HG03064 (cell line): ENCODE data around the gene BCAS3.

Experiments used
- ATAC-seq: cut with Tn5 transposase; IDR thresholded peaks from one replicate; pipeline ENCODE4 v1.9.1; 2021; ENCODE audit warnings: low read depth; ENCODE audit not compliant: unreplicated experiment

Gene BCAS3

DNA sequence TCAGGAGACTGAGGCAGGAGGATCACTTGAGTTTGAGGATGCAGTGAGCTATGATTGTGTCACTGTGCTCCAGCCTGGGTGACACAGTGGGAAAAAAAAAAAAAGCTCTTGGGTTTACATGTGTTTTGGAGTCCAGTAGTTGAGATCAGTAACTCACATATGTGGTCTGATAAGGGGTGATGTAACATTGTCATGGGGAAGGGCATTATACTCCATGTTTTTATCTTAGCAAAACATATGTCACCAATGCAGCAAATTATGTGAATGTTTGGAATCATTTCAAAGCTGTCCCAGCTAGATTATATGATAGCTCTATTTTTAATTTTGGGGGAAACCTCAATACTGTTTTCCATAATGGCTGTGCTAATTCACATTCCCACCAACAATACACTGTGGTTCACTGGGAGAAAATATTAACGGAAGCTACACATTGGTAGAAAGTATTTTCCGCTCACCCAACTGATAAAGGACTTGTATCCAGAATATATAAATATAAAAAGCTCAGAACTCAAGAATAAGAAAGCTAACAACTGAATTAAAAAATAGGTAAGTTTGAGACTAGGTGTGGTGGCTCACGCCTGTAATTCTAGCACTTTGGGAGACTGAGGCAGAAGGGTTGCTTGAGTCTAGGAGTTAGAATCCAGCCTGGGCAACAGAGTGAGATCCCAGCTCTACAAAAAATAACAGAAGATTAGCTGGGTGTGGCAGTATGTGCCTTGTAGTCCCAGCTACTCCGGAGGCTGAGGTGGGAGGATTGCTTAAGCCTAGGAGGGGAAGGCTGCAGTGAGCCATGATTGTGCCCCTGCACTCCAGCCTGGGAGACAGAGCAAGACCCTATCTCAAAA lies 497.9 kb downstream of the BCAS3 start:
- ATAC-seq, result no peak

DNA sequence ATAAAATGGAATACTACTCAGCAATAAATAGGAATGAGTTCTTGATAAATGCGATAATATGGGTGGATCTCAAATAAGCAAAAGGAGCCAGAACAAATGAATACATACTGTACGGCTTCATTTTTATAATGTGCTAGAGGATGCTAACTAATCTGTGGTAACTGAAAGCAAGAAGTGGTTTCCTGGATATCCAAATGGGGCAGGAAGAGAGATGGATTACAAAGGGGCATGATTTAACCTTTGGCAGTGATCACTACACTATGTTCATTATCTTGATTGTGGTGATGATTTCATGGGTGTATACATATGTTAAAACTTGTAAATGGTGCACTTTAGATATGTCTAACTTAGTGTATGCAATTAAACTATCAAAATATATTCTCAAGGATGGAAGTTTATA lies 499.7 kb downstream of the BCAS3 start:
- no peak for ATAC-seq

DNA sequence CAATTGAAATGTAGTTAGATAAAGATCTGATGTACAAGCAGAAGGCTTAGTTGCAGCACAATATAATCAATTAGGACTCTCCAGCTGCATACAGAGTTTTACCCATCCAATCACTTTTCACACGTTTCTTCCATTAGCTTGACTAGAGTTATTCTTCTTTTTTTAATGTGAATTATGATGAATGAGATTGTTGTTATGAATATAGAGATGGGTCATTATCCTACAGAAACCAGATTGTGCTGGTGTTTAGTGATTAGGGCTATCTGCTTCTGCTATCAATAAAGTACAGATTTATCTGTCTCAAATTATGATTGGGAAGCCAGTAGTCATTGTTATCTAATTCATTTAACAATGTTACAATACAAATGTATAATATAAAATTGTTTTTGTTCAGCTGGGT lies 500.6 kb downstream of the BCAS3 start:
- no peak for ATAC-seq

DNA sequence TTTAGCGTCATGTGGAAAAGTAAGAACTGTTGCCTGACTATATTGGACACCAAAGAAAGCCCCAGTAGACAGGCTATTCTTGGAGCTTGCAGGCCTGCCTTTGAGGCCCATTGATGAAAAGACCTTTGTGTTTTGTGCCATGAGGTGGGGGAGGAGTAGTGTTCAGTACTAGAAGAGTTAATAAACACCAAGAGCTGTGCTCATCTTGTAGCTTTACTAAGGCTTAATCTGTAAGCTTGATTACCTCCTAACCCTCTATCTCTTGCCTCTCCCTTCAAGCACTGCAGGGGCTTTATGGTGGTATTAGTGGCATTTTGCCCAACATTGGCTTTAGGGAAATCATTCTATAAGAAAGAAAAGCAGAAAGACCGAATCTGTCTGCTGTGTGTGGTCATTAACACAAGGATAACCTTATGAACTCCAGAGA lies 501.7 kb downstream of the BCAS3 start:
- ATAC-seq, result no peak

DNA sequence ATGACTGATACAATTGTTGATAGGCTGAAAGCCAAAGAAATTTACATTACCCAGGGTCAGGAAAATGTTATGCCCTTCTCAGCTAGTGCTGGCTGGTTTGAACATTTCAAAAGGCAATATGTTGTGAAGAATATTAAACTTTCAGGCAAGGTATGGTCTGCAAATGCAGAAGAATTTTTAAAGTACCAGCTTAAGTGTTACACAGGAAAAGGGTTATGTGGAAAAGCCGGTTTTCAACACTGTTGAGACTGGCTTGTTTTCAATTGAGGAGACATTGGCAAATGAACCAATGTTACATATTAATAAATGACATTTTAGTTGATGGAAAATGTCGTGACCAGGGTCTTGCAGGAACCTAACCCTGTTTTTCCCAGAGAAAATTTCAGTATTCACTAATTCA lies 506.1 kb downstream of the BCAS3 start:
- no peak for ATAC-seq

DNA sequence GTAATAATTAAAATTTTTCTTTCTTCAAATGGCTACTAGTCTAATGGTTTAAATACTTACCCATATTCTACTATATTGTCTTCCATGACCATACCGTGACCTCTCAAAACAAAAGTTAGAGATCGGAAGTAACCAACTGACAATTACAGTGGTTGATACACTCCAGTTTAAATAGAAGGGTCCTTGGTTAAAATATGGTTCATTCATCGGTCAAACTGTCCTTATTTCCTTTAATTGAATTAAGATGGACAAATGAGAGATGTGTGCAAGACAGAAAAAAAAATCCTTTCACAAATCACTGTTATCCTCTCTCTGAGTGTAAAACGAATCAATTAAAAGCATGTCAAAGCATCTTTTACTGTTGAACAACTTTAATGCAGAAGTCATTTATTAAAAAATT lies 507.7 kb downstream of the BCAS3 start:
- ATAC-seq, result no peak

DNA sequence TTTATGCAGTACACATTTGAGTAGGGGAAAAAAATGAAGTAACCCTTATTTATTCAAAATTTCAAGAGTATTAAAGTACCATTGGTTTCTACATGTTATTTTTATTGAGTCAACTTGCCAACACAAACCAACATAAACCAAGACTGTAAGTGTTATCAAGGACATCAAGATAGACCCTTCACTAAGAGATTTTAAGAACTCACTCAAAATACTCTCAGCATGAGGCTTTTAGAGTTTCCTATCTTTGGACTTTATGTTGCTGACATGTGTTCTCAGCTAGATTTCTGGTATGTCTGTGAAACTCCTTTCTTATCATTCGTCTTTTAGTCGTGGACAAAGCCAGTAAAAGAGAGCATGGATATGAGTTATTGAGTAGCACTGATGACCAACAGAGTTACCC lies 509.4 kb downstream of the BCAS3 start:
- ATAC-seq, result no peak

DNA sequence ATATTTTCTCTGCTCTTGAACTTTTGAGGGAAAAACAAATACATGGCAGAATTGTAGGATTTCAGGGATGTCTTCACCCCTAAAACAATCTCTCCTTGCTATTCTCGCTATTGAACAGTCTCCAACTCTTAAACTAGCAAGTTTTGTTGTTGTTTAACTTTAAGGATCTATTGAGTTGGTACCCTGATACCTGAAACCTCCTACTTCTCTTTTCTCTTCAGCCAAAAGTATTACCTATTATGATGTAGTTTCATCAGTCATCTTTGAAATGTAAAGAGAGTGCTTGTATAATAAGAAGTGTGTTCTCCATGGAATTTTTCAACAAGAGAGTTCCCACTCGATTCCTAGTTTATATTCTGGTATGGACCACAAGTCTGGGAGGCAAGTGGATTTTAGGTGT lies 510.4 kb downstream of the BCAS3 start:
- no peak for ATAC-seq

DNA sequence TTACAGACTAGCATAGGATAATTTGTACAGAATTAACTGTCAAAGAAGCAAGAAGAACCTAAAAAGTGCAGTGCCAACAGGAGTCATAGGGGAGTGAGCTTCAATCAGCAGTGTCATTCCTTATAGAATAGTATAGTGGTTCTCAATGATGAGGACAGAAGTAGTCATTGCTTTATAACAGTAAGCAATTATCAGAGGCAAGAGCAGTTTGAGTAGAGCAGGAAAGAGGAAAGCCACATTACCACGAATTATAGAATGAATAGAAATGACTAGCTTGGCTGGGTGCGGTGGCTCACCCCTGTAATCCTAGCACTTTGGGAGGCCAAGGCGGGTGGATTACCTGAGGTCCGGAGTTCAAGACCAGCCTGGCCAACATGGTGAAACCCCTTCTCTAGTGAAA lies 512.3 kb downstream of the BCAS3 start:
- no peak for ATAC-seq

DNA sequence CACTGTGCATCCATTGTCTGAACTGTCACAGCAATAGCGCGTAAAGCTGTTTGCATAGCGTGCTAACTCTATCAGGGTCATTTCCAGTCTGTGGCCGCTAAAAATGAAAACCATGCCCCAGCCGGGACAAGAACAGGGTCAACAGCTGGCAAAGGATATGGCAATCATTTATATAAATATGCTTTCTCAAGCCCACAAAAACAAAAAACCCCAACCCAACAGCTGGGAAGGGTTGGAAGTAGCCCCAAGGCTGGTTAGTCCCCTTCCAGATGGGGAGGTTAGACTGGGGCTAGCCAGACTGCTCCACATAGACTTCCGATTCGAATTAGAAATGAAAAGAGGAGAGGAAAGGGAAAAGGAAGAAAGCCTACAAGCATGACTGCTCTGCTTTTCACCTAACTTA lies 518.7 kb downstream of the BCAS3 start:
- ATAC-seq, result no peak

DNA sequence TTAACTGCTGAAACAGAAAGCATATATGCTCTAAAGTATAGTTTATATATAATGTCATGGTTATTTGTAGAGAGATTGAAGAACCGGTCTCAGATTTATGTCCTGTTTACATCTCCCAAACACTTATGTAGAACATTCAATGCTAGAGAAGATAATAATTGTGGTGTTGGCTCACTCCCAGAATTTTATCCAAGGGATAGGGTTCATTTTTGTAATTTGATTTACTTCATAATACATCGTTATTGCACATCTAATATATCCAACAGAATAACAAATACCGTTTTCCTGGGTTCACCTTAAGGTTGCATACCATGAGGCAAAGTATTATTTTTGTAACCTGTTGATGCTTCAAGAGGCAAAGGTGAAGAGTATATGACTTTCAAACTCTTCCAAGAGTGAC lies 519.1 kb downstream of the BCAS3 start:
- ATAC-seq, result no peak

DNA sequence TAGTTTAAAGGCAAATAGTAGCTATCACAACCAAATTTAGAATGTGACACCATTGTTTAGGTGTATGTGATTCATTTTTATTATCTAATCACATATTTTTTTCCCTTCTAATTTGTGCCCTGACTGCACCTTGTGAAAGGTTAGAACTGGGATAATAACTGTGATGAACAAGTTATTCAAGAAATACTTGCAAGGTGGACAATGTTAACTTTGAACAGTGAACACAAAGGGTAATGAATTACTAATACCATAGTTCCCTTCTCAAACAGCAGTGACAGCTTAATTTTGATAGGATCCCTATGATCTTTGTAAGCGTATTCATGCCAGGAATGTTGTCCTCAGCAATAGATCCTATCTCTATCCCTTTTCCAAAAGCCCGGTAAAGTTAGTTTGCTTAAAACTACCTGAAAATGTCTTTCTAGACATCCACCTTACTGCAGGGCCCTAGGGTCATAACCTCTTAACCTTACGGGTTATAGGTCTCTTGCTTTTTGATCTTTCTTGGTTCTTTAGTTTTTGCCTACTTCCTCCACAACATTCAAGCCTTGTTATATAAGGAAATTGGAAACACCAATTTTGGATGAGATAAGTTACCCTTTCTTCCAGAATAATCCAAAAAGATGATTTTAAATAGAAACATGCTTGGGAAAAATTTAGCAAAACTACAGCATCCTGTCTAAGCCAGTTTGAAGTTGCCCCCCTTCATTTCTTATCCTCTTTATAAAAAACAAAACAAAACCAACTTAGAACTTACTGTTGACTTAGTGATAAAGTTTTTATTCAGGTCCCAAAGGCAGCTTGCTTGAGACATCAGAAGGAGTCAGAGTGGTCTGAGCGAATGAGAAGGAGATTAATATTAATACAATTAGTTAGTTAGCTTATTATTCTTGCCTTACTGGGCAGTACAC lies 522.0 kb downstream of the BCAS3 start:
- no peak for ATAC-seq

DNA sequence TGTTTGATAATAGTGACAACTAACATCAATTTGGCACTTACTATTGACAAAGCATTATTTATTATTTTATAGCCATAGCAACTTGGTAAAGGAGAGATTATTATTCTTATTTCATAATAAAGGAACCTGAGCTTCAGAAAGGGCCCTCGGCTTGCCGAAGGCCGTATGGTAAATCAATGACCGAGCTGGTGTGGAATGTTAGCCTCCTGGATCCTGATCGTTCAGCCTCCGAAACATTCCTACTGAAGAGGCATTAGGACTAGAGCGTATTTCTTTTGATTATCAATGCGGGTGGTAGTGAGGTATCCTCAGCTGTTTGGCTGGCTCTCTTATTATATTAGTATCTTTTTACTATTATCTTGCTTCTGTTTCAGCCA lies 522.7 kb downstream of the BCAS3 start:
- ATAC-seq, result no peak

DNA sequence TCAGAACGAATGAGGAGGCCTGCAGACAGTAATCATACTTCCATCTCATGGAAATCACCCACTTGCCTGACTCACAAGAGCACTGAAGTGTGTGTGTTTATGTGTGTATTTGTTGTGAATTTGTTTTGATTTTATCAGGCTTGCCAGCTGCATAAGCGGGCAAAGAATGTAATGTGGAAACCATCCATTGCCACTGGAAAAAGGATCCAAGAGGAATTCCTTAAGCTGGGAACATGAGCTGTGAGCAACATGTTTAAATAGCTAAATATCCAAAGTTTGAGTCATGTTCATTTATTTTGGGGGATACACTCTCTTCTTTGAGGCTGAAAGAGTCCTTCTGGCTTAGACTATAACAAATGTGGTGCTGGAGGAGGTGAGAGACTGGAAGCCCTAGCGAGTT lies 523.6 kb downstream of the BCAS3 start:
- no peak for ATAC-seq

DNA sequence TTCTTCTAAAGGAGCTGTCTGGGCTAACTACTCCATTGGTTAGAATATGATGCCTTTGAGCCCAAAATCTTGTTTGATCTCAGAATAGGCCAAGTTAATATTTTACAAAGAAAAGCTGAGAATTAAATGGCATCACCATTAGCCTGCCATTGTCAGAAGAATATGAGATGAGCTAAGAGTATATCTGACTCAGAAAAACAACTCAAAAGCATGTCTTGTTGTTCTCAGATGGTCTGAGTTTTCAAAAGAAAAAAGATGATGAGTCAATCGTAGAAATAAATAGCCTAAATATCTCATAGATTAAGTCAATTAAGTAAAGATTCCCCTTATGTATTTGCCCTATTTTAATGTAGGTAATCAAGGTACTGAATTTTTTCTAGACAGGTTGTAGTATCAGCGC lies 524.9 kb downstream of the BCAS3 start:
- ATAC-seq, result no peak

DNA sequence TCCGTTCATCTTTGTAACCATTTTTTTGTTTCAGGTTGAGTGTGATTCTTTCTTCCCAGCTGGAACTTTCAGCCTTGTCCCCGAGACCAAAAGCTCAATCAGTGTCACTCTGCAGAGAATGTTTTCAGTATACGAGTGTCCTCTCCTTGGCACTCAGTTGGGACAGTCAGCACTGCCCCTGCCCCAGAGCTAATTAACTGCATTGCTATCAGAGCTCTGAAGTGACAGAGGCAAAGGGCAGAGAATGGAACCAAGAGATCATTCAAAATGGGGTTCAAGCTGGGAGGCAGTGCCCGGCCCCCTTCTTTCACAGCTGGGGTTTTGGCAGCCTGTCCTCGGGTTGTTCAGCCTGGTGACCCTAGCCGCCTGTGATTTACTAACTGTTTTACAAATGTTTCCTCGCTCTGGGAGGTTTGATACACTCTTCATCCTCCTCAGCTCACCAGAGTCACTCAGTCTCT lies 526.0 kb downstream of the BCAS3 start:
- ATAC-seq, result no peak

DNA sequence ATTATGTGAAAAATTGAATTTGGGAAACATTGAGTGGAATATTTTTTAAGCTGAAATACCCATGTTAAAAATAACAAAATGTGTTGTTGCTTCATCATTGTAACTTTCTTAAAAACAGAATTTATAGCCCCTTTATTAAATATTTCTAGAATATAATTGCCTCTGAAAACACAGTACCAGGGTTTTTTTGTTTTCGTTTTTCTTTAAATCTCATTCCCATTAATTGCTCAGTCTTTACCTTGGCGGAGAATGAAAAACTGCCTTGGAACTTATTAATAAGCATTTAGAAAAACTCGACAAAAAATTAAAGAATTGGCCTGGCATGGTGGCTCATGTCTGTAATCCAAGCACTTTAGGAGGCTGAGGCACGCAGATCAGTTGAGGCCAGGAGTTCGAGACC lies 526.8 kb downstream of the BCAS3 start:
- no peak for ATAC-seq

DNA sequence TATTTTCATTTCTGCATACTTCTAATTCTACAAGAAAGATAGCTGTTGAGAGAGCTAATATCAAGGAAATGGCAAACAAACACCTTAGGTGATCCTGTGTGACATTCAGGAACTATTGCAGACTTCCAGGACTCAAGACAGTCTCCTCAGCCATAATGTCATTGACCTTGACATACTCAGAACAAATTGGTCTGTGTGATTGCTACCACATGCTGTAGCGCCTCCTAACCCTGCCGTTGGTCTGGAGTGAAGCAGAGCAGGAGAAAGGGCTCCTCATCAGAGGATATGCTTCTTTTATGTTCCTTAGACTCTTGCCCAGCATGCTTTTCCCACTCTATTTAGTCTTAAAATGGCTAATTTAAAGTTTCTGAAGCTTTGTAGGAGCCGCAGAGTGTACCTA lies 527.8 kb downstream of the BCAS3 start:
- ATAC-seq, result no peak

DNA sequence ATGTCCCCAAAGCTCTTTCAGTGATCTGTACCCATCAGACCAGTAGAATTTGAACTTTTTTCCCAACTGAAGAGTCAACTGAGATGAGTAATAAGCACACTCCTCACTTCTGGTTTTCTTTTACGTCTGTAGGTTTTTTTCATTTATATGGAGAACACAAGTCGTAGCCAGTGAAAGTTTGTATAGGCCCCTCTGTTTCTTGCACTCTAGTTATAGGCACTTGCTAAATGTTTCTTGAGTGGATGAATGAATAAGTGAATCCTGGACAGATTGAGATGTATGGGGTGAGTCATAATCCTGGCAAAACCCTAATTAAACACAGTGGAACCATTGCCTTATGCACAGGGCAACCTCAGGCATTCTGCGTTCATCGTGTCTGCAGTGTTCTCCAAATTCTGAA lies 528.3 kb downstream of the BCAS3 start:
- no peak for ATAC-seq

DNA sequence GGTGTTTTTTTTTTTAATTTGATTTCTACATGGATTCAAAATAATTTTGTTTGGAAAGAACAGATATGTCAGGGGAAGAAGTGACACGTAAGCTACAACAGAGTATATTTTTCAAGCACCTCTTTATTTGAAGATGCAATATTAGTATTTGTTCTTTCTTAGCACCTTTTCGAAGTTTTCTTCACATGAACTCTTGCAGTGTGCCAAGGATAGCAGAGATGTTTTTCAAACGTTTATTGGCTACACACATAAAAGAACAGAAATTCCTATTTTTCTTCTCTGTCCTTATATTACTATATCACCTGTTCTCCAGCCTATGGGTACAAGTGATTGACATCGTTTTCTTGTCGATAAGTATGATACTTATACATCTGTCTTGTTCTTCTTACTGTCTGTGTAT lies 529.3 kb downstream of the BCAS3 start:
- no peak for ATAC-seq

DNA sequence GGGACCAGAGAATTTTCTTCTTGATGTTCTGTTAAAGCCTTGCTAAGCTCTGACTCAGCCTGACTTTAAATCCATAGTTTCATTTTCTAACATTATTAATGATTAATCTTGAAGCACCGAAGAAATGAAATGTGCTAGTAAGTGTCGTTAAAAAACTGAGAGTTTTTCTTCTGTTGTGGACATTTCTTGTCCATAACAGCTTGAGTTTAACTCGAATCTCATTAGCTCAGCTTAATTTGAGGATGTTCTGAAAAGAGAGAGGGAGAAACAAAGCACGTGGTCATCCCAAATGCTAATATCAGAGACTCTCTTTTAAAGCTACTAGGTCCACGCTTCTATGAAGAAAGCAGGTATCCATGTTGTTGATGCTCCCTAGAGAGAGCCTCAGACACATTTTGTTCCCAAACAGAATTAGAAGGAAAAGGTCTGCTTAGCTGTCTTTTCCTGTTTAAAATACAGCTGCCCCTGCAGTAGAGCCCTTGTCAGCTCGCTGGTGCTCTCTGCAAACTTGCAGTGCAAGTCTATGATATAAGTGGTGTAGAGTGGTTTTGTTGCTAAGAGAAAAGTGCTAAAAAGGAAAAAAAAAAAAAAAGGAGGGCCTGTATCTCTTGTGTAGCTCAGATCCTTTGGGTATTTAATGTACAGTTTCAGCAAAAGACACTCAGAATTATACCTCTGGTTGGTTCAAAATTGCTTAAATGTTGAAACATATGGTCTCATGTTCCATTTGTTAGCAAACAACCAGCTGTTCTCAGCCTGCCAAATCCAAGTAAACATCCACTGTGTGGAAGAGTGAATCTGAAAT lies 530.9 kb downstream of the BCAS3 start:
- ATAC-seq, result no peak
